DMS79 (cell line): Measurements from ENCODE around the gene FAM53B.
"Not testable (repeated sequence)": the region's sequence is repeated elsewhere in the genome, so short reads cannot be mapped to it uniquely, and the experiment has no call there.

Source experiments
- DNase-seq: peaks from one replicate; lab custom pipeline; 2025; lab: John Stamatoyannopoulos, UW

The FAM53B gene

GRCh38 chr10:124744102-124745050 is at the start of gene FAM53B:
Gene FAM53B, minus strand, starts transcription at chr10:124744378. Its CDS starts 37,665 bp downstream, at chr10:124706713.
- DNase-seq: peak; percentile 12

- DNase-seq: no peak
Measured at GRCh38 chr10:124792998-124793352, 48.8 kb upstream of the FAM53B start.

DNA sequence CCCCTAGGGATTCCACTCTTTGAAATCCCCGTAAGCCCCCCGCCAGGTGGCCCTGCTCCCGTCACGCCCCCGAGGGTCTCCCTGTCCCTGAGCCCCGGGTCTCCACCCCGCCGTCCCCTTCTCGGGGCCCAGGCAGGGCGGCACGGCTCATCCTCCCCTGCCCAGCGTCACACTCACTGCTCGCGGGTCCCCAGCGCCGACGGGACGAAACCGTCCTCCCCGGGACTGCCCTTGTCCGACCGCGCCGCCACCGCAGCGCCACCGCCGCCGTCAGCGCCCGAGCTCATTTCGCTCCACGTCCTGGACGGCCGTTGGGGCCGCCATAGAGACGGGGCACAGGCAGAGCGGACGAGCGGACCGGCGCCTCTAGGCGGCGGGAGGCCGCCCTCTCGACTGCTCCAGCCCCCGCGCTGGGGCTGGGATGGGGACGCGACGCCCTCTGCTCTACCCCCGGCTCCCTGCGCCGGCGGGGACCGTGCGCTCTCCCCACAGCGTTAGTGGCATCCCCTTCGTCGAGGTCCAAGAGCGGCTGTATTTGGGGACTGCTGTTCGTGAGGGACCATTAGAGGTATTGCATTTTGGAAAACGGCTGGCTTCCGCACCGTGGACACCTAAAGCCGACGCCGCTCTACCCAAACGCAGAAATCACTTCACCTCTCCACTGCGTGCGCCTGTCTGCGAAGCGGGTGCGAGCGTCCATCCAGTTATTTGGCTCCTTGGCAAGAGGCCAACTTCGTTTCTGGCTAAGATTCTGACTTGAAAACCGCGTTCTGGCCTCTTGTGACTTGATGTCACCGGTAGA is 47.6 kb upstream of the FAM53B start, which contains the start of gene EEF1AKMT2:
Gene EEF1AKMT2, minus strand, starts transcription at position 341 of the 802 bp plus-strand sequence. Its CDS starts 54 bp downstream, at position 287.
- peak; percentile 38 for DNase-seq

DNA sequence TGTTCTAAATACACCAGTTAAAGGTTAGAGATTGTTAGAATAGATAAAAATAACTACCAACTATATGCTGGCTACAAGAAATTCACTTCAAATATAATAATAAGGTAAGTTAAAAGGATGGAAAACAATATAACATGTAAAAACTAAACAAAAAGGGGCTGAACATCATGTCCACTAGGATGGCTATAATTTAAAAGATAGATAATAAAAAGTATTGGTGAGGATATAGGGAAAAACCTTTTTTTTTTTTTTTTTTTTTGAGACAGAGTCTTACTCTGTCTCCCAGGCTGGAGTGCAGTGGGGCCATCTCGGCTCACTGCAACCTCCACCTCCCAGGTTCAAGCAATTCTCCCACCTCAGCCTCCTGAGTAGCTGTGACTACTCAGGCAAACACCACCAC is 38.7 kb upstream of the FAM53B start:
- DNase-seq: not testable (repeated sequence)

- DNase-seq: no peak
Measured at GRCh38 chr10:124768791-124769190, 24.6 kb upstream of the FAM53B start.

GRCh38 chr10:124765256-124765655 is 21.1 kb upstream of the FAM53B start:
- DNase-seq: no peak

GRCh38 chr10:124763267-124763666 is 19.1 kb upstream of the FAM53B start:
- DNase-seq: no peak

- no peak for DNase-seq
Measured at GRCh38 chr10:124762281-124762680, 18.1 kb upstream of the FAM53B start.

DNA sequence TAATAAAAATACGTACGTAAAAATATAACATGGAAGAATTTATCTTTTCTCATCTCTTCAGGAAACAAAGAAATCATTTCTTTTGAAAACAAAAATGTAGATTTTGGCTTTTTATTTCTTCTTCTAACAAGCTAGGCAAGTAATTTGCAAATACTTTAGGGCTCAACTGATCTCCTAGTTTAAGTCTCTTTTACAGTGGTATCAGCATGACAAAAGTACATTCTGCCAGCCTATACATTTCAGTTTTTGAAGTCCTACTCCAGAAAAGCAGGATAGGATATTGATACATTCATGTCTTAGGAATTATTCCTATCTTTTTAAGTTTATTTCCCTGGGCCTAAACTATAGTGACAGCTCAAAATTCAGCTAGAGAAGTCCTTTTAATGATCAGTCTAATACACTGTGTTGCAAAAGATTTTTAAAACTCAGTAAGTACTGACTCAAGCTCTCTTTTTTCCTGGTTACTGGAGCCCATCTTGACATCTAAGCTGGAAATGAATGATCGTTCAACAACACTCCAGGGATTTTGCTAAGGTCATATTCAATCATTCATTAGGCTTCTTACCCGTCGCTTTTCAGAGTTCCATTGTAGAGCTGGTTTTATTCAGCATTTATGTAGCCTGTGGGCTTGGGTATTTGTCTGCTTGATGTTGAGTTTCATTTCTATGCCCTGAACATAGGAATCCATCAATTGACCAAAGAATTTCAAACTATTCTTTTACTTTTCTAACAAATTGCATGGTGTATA is 12.2 kb upstream of the FAM53B start:
- DNase-seq: no peak

- DNase-seq: no peak
Measured at GRCh38 chr10:124755581-124755980, 11.4 kb upstream of the FAM53B start.

GRCh38 chr10:124754227-124754626 is 10.0 kb upstream of the FAM53B start:
- no peak for DNase-seq

DNA sequence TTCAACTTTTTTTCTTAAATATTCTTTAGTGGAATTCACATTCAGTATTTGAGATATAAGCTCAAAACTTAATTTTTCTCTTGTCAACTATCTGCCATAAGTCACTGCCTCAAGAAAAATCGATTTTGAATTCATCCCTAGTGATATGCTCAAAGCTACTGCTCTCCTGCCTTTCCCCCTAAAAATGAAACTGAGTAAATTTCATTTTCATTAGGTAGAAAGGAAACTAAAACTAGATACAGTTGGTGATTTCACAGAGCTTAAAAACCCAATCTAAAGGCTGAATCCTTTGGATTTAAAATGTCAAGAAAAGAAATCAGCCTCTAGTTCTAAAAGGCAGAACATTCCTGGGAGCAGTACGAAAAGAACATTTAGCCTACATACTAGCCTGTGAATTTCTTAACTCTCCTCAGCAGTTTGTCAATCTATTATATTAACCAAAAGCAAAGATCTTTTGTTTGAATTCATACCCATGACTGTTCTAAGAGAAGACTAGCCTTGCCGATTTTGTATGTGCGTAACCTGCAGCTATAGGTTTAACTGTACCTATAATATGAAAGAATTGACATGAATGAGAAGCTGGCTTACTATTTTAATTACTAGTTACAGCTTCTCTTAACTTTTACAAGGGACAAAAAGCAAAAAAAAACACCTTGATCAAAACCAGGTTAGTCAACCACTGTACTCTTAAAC is 4.9 kb upstream of the FAM53B start:
- DNase-seq: no peak

- DNase-seq: no peak
Measured at GRCh38 chr10:124748166-124748565, 4.0 kb upstream of the FAM53B start.

DNA sequence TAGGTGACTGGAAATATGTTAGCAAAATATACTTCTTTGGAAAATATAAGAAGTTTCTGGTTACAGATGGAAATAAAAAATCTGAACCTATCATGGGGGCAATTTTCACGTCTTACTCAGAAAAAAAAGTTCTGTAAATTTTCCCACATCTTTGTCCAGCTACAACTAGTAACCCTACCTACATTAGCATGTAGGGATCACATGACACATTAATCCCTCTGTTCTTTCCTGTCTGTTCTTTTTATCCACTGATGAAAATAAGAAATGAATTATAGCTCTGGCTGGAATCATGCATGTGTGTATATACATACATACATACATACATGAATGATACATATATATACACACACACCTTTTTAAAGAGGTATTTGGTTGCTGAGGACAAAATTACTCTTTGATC is 3.6 kb upstream of the FAM53B start:
- DNase-seq: no peak

DNA sequence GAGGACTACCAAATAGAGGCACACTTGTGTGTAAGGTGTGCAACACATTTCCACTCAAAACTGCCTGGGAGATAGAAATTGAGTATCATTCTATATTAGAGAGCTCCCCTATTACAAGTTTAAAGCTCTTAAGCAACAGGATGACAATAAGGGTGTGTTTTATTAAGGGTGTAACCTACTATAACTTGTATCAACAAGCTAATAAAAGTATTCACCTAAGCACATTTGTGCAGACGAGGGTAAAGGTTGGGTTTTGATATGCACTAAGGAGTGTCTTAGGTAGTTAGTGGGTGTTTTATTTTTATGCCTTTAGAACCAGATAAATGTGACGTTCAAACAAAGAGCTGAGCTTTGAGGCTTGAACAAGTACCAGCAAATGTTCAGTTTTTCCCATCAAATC is 2.8 kb upstream of the FAM53B start:
- no peak for DNase-seq

- DNase-seq: not testable (repeated sequence)
Measured at GRCh38 chr10:124746447-124746846, 2.3 kb upstream of the FAM53B start.

DNA sequence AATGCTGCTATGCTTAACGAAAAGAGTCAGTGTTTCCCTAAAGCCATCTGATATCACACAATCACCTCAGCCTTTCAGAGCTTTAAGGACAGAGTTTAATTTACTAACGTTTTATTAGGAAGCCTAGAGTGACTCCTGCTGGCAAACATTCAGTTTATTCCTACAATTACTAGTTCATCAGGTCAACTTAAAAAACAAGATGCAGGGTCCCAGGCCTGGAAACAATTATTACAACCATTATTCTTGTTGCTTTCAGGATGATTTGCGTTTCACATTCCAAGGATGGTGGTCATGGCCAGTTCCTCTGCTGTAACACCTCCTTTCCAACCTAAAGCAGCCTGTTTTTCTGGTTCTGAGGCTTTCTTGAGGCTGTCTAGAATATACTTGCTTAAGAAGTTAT is 1.5 kb upstream of the FAM53B start:
- DNase-seq: peak; percentile 0

GRCh38 chr10:124745252-124745651 is 1.1 kb upstream of the FAM53B start:
- DNase-seq: no peak

DNA sequence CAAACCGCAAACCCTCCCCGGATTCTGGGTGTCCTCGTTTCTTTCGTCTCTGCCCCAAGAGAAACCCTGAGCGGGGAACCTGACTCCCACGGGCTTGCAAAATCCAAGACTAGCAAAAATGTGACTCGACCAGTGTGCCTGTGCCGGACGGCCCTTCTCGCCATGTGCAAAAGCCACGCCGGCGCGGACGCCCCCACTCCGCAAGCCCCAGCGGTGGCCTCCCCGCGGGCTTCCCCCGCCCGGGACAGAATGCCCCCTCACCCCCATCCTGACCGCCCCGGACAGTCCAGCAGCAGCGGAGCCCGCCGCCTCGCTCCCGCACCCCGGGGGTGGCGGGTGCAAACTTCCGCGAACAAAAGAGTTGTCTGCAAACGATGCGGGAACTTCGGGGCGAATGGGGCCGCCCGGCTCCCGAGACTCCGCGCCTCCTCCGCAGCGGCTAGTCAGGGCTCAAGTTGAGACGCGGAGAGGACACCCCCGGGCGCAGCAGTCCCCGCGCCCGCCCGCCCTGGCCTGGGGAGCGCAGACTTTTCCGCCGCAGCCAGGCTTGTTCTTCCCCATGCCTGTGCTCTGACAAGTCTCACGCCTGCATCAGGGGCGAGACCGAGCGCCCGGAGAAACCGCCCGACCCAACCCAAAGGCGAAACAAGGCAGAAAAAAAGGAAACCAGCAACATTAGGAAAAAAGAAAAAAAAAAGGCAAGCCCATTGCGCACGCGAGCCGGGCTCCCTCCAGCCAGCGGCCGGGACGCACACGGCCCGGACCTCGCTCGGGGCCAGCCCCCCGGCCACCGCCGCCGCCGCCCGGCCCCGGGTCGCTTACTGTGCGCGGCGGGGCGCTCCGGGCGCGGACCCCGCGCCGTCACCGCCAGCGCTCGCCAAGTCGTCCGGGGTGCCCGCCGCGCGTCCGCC is 732 bp downstream of the FAM53B start:
- DNase-seq: no peak

GRCh38 chr10:124742413-124743190 is 1.6 kb downstream of the FAM53B start:
- no peak for DNase-seq
